Upper lobe of left lung (tissue), 4 donors: Measurements from ENCODE around the gene BNC2.

Experiments used
- CTCF ChIP-seq, 6 experiments: fragments of 450-650 bp in 4 of 6; fragments of 200-600 bp in 2 of 6; sonication (generic) in 2 of 6; IDR thresholded peaks; one replicate each; pipeline ENCODE4 v1.5.1; 2016 to 2019; ENCODE audit warnings: antibody characterized with exemption in 6 of 6
- EP300 ChIP-seq, 4 donors: sonication (generic); formaldehyde crosslinking; IDR thresholded peaks; one replicate each; pipeline ENCODE4 v1.5.1; 2017; ENCODE audit warnings: antibody characterized with exemption in 4 of 4, control low read depth in 2 of 4
- POLR2A ChIP-seq, 4 donors: fragments of 450-650 bp; IDR thresholded peaks; one replicate each; pipeline ENCODE4 v1.5.1; 2016 to 2017; ENCODE audit warnings: antibody characterized with exemption in 4 of 4, mild to moderate bottlenecking in 2 of 4
- POLR2AphosphoS5 ChIP-seq, 2 donors: sonication (generic); formaldehyde crosslinking; IDR thresholded peaks; one replicate each; pipeline ENCODE4 v1.5.1; 2017; ENCODE audit warnings: antibody characterized with exemption in 2 of 2

DNA sequence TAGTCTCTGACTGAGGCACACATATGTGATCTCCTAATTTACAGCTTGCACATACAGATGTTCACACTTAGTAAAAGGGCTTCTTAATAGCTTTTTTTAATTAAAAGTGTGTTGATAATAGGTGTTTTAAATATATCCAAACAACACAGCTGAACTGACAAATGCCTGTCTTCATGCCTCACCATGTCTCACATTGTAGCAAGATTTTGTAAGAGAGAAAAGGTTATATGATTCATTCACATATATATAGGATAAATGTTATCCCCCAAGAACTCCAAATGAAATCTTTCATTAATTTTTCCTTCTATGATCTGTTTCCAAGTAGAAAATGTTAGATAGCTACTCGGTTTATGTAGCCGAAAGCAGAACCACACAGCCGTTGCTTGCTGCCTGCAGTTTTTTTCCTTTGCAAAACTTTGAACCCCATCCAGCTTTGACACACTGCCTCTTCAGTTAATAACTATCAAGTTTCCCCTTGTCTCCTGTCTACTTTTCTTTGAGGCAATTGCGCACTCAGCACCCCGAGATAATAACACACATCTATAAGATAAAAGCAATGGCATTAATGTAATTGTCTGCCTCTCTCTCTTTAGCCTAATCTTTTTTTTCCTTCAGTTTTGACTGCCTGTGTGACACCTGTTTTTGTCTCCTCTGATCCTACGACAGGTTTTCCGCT is 299.2 kb downstream of the BNC2 start:
- no peak for TF ChIP-seq POLR2A (IDR thresholded peaks at IDR 0.05)
- TF ChIP-seq CTCF (IDR thresholded peaks at IDR 0.05) = no peak
- TF ChIP-seq POLR2AphosphoS5 (IDR thresholded peaks at IDR 0.05) = no peak
- no peak for TF ChIP-seq EP300 (IDR thresholded peaks at IDR 0.05)
